Kidney tubule cell (primary cell): Measurements from ENCODE around the gene ASAP2.

Experiments used
- DNase-seq: peaks from one replicate; pipeline ENCODE4 v3.0.0-alpha.2; 2018; ENCODE audit warnings: low spot score

Gene ASAP2

DNA sequence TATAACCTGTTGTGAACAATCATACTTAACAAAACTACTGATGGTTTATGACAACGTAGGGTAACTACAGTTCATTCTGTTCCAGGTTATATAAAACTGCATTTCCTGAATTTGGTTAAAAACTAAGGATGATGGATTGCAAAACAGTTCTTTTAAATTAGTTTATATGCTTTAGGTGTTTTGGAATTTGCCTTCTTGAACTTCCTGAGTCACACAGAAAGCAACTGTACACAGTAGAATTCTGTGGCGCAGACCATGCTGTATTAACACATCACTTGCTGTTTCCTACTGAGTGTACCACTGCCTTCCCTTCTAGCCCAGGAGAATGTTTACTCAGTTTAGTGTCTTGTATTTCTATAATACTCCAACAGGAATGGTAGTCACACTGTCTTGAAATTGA, 197.3 kb downstream of the ASAP2 start:
- DNase-seq: no peak

DNA sequence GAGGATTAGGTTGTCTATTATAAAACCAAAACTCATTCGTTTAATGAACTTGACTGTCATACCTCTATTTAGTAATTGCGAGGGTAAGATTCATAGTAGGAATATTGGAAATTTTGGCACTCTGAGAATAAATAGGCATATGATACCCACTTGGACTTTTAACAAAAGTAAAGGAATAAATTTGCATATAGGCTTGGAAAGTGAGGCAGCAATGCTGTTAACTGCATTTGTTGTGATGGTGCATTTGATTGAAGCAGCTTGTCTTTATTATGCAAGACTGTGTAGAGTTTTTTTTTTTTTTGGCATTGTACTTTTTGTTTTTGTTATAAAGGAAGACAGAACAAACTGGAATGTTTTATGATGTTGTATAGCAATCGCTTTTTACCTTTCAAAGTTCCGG, 197.8 kb downstream of the ASAP2 start:
- no peak for DNase-seq

- DNase-seq: no peak
Observed at GRCh38 chr2:9405636-9406035, 199.0 kb downstream of the ASAP2 start.

- no peak for DNase-seq
Observed at GRCh38 chr2:9406529-9407362, 200.1 kb downstream of the ASAP2 start.

GRCh38 chr2:9407363-9407811, 200.8 kb downstream of the ASAP2 start:
- no peak for DNase-seq

DNA sequence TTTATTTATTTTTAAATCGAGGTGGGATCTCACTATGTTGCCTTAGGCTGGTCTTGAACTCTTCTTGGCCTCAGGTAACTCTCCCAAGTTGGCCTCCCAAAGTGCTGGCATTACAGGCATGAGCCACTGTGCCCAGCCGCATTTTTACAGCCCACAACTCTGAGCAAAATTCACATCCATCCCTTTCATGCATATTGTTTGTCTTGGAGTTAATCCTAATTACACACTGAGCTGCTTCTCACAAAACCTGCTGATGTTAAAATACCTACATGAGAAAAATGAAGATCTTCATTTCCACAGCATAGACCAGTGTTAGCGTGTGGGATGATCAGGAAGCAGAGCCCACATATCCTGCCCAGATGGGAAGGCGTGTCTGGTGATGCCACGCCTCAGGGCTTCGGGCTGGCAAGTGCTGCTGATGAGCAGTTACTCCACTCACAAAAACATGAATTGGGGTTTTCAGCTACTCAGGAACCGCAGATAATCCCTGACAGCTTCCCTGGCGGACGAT, 202.1 kb downstream of the ASAP2 start:
- DNase-seq: peak; percentile 17

DNA sequence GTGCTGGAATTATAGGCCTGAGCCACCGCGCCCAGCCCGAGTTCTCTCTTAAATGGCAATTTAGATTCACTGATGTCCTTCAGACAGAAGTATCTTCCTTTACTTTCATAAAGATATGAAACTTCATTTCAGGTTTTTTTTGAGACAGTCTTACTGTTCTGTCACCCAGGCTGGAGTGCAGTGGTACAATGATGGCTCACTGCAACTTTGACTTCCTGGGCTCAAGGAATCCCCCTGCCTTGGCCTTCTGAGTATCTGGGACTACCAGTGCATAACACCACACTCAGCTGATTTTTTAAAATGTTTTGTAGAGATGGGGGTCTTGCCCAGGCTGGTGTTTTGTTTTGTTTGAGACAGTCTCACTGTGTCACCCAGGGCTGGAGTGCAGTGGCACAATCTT, 203.5 kb downstream of the ASAP2 start:
- DNase-seq: no peak

DNA sequence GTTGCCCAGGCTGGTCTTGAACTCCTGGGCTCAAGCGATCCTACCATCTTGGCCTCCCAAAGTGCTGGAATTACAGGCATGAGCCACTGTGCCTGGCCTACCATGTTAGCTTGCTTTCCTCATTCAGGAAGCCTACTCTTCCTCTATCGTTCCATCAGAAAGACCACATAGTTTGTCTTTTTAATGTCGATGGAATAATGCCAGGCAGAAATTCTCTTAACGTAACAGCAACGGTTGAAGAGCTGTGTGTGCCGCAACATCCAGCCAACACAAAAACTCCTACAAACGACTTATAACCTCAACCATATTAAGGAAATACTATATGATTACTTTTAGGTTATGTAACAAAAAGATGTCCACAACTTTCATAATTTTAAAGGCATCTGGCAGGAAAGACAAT, 206.2 kb downstream of the ASAP2 start:
- DNase-seq: no peak

- DNase-seq: peak; percentile 31
Observed at GRCh38 chr2:9415516-9416169, 209.0 kb downstream of the ASAP2 start.

DNA sequence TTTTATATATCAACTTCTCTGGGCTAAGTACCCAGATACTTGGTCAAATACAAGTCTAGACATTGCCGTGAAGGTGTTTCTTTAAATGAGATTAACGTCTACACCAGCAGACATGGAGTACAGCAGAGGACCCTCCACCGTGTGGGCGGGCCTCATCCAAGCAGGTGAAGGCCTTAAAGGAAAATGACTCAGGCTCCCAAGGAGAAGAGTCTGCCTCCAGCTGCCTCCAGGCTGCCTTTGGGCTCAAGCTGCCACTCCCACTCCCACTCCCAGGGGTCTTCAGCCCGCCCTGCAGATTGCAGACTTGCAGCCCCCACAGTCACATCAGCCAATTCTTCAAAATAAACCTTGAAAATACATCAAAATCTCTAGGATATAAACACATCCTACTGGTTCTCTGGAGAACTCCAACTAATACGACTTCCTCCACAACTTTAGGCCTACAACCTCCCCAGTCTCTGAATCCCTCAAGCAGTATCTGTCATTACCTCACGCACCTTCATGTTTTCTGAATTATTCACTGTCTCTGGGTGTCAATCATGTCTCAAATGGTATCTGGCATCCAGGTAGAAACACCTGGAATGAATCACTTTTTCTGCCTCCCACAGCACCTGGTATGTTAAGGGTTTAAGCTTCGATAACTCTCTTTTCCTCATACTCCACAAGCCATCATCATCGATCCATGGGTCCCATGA, 209.8 kb downstream of the ASAP2 start:
- DNase-seq: peak; percentile 90

GRCh38 chr2:9416962-9417316, 210.3 kb downstream of the ASAP2 start:
- no peak for DNase-seq

DNA sequence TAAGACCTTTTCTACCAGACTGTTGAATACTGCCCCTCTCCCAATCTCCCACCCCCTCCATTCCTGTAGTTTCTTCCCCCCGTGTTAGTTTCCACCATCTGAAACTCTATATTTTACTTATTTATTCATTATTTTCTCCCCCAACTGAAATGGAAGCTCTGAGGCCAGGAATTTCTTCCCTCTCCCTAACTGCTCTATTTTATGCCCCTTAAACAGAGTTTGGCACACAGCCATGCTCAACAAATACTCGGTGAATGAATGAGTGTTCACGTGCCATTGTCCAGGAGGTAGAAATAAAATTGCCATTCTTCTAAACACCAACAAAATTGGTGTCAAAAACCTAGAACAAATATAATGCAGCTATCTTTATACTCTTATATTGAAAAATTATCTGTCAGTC, 211.1 kb downstream of the ASAP2 start:
- DNase-seq: peak; percentile 30

DNA sequence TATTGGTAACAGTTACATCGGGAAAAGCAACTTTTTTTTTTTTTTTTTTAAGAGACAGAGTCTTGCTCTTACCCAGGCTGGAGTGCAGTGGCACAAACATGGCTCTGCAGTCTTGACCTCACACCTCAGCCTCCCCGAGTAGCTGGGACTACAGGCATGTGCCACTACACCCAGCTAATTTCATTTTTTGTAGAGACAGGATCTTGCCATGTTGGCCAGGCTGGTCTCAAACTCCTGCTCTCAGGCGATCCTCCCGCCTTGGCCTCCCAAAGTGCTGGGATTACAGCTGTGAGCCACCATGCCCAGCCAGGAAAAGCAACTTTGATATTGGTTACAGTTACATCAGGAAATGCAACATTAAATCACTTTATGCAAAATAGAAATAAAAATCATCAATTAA, 212.1 kb downstream of the ASAP2 start:
- no peak for DNase-seq

DNA sequence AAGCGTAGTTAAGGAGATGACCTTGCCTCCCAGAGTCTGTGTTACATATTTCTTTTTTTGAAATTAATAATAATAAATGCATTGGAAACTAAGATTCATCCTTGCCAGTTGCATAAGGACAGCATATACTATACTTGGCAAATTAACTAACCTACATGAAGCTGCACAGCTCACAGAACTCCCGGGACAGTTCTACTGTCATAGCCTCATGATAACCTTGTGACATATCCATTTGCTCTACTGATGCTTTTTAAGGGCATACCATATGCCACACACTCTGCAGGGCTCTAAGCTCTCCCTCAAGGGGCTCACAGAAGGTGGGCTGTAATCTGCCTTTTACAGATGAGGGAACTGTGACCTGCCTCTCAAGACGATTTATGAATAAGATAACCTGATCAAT, 212.9 kb downstream of the ASAP2 start:
- no peak for DNase-seq

DNA sequence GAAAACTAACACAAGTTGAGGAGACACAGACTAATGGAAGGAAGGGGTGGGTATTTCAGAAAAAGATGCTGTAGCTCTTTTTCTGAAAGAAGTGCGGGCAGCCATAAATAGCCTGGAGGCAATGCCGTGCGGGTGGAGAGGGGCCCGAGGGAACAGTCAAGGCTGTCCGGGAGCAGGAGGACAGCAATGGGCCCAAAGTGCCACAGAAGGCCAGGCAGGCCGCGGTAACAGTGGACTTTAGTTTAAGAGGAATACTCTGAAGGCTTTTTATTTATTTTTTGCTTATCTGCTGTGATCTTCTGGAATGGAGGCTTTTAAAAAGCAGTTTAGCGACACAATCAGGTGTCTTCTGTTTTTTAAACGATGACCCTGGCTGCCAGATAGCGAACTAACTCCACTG, 213.9 kb downstream of the ASAP2 start:
- no peak for DNase-seq

GRCh38 chr2:9422321-9423099, 215.9 kb downstream of the ASAP2 start:
- DNase-seq: peak; percentile 57

DNA sequence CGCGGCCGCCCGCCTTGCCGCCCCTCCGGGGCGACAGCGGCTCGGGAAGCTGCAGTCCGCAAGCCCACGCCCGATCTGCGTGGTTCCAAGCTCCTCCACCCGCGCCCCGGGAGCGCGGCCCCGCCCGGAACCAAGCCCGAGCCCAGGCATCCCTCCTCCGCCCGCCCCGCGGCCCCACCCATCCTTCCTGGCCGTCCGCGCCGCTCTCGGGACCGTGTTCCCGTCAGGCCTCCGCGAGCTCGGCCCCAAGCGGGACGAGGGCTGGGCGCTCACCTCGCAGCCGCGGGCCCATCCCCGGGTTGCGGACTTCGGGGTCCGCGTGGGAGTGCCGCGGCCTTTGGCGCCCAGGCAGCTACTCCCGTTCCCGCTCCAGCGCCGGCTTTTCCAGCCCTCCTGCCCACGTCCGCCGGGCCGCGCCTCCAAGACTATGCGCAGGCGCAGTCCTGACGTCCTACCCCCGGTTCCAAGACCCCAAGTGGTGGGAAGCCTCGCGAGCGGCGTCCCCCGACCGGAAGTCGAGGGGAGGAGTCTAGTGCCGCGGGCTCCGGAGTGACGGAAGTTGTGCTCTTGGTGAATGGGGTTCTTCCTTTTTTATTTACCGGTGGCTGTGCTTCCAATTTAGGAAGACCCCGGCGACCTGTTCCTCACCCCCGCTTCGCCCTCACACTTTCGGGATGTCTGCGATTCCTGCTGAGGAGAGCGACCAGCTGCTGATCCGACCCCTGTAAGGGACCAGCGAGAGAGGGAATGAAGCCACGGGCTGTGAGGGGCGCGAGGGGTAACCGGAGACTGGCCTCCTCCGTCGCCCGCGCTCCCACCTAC, 216.7 kb downstream of the ASAP2 start, which contains the start of the genes CPSF3 and ITGB1BP1:
CPSF3 (plus strand) TSS at position 555 of the 822 bp plus-strand sequence; CDS start at position 675, 120 bp downstream.
ITGB1BP1 (minus strand) TSS at position 429 of the 822 bp plus-strand sequence. CDS start 4,831 bp downstream, outside the sequence.
- peak; percentile 98 for DNase-seq

- DNase-seq: peak; percentile 32
Observed at GRCh38 chr2:9423922-9424272, 217.3 kb downstream of the ASAP2 start.

DNA sequence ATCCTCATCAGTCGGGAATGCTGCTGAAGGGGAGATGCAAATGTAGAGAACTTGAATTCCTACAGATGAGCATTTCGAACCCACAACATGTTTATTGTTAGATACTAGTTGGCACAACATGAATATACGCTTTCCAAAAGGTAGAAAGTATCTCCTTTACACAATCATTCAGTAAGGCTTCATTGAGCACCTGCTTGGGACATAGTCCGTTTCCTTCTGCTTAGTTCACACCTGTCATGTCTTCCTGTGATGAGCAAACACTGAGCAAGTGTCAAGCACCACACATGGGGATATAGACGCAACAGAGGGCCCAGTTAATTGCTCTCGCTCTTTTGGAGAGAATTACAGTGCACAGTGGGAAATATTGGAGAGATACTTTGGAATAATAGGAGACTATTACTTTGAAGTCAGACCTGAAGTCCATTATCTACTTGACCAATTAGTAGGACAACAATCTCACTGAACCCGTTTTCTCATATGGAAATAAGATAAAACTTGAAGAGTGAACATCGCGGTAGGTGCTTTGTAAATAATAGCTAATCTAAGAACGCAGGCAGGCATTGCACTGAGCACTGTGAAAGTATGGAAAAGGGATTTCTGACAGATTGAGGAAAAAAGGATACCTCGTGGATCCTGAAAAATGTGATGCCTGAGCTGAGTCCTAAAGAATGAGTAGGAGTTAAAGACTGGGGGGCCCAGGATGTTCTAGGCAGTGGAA, 218.0 kb downstream of the ASAP2 start:
- DNase-seq: peak; percentile 17

GRCh38 chr2:9428965-9429577, 222.5 kb downstream of the ASAP2 start:
- no peak for DNase-seq
